Liver (tissue), 9 donors: ENCODE results near the gene SOX5. TPM values are rescaled to one million over a fixed set of nuclear protein-coding genes. Genes with fewer than 3 reads are reported as not detected.

ENCODE experiments used
- DNase-seq: peaks from one replicate; pipeline ENCODE4 v3.0.0-alpha.2; 2017; ENCODE audit warnings: low spot score
- H3K27ac ChIP-seq, 2 donors: one replicate each; pipeline ENCODE4 v1.7.0; 2013; ENCODE audit warnings: inconsistent platforms in 2 of 2, low read length in 2 of 2, control low read depth in 1 of 2, low read depth in 1 of 2, mild to moderate bottlenecking in 1 of 2
- H3K27me3 ChIP-seq, 4 donors: one replicate each; pipeline versions ENCODE4 v1.6.1 to v1.7.0; 2013; ENCODE audit warnings: low read length in 3 of 4, inconsistent platforms in 1 of 4, mild to moderate bottlenecking in 1 of 4, moderate library complexity in 1 of 4; ENCODE audit not compliant: control insufficient read depth in 4 of 4, insufficient read depth in 4 of 4
- H3K36me3 ChIP-seq, 4 donors: one replicate each; pipeline versions ENCODE4 v1.6.1 to v1.7.0; 2013; ENCODE audit warnings: low read length in 3 of 4, mild to moderate bottlenecking in 3 of 4, low read depth in 1 of 4, moderate library complexity in 1 of 4; ENCODE audit not compliant: control insufficient read depth in 4 of 4, insufficient read depth in 3 of 4
- H3K4me1 ChIP-seq, 4 donors: one replicate each; pipeline versions ENCODE4 v1.6.1 to v1.7.0; 2013; ENCODE audit warnings: low read length in 3 of 4, mild to moderate bottlenecking in 3 of 4, moderate library complexity in 1 of 4; ENCODE audit not compliant: control insufficient read depth in 4 of 4, insufficient read depth in 4 of 4
- H3K4me3 ChIP-seq, 3 donors: one replicate each; pipeline versions ENCODE4 v1.6.1 to v1.7.0; 2013; ENCODE audit warnings: low read length in 3 of 3, control low read depth in 1 of 3, low read depth in 1 of 3, mild to moderate bottlenecking in 1 of 3
- H3K9ac ChIP-seq, 2 donors: one replicate each; pipeline ENCODE4 v1.7.0; 2013; ENCODE audit warnings: low read length in 2 of 2, mild to moderate bottlenecking in 2 of 2, moderate library complexity in 2 of 2, control low read depth in 1 of 2, low read depth in 1 of 2
- H3K9me3 ChIP-seq, 4 donors: one replicate each; pipeline versions ENCODE4 v1.6.1 to v1.7.0; 2013; ENCODE audit warnings: low read length in 3 of 4; ENCODE audit not compliant: control insufficient read depth in 4 of 4
- EGR1 ChIP-seq, 2 donors: IDR thresholded peaks; 2 replicates each; pipeline ENCODE4 v1.6.1; 2016 to 2018; ENCODE audit warnings: antibody characterized with exemption in 2 of 2, low read depth in 2 of 2
- FOXA1 ChIP-seq: IDR thresholded peaks from 2 replicates; pipeline ENCODE4 v1.6.1; 2016; ENCODE audit warnings: antibody characterized with exemption
- FOXA2 ChIP-seq: IDR thresholded peaks from 2 replicates; pipeline ENCODE4 v1.6.1; 2016; ENCODE audit warnings: antibody characterized with exemption
- GABPA ChIP-seq, 2 donors: IDR thresholded peaks in 1 of 2; conservative IDR thresholded peaks in 1 of 2; 2 replicates each; pipeline ENCODE4 v1.6.1; 2016; ENCODE audit warnings: antibody characterized with exemption in 2 of 2, mild to moderate bottlenecking in 1 of 2, moderate library complexity in 1 of 2
- HNF4A ChIP-seq, 2 donors: conservative IDR thresholded peaks; 2 replicates each; pipeline ENCODE4 v1.6.1; 2016; ENCODE audit warnings: antibody characterized with exemption in 2 of 2, mild to moderate bottlenecking in 2 of 2
- HNF4G ChIP-seq: IDR thresholded peaks from 2 replicates; pipeline ENCODE4 v1.6.1; 2016; ENCODE audit warnings: antibody characterized with exemption
- JUND ChIP-seq, 2 donors: IDR thresholded peaks; 2 replicates each; pipeline ENCODE4 v1.6.1; 2016; ENCODE audit warnings: antibody characterized with exemption in 2 of 2
- MAX ChIP-seq: IDR thresholded peaks from 2 replicates; pipeline ENCODE4 v1.6.1; 2016; ENCODE audit warnings: antibody characterized with exemption
- NR2F2 ChIP-seq: IDR thresholded peaks from 2 replicates; pipeline ENCODE4 v1.6.1; 2016; ENCODE audit warnings: antibody characterized with exemption
- RAD21 ChIP-seq, 2 donors: IDR thresholded peaks; 2 replicates each; pipeline ENCODE4 v1.6.1; 2016; ENCODE audit warnings: antibody characterized with exemption in 2 of 2, mild to moderate bottlenecking in 2 of 2
- RXRA ChIP-seq, 2 donors: IDR thresholded peaks; 2 replicates each; pipeline ENCODE4 v1.6.1; 2017 to 2018; ENCODE audit warnings: antibody characterized with exemption in 2 of 2, mild to moderate bottlenecking in 1 of 2
- SP1 ChIP-seq: IDR thresholded peaks from 2 replicates; pipeline ENCODE4 v1.6.1; 2018; ENCODE audit warnings: antibody characterized with exemption, mild to moderate bottlenecking
- TAF1 ChIP-seq: conservative IDR thresholded peaks from 2 replicates; pipeline ENCODE4 v1.6.1; 2016; ENCODE audit warnings: antibody characterized with exemption, mild to moderate bottlenecking
- YY1 ChIP-seq: IDR thresholded peaks from 2 replicates; pipeline ENCODE4 v1.6.1; 2016; ENCODE audit warnings: antibody characterized with exemption, mild to moderate bottlenecking
- WGBS: extraction: QIAGEN DNeasy Blood & Tissue Kit; methylation state at CpG from one replicate; pipeline ENCODE4 v1.1.7; 2013; 5-methylcytosine and 5-hydroxymethylcytosine counted together
- polyA plus RNA-seq, 2 donors: library from polyadenylated mRNA; stranded (reverse) in 1 of 2; unstranded in 1 of 2; fragments of 200-250 nt in 1 of 2; fragments of >200 nt in 1 of 2; fragmentation: Nextera tagmentation in 1 of 2; extraction: Ambion mirVana in 1 of 2; gene quantifications; one replicate each; pipeline versions ENCODE4 v1.2.1 to v1.2.3, GENCODE V29; 2013 to 2015
- total RNA-seq, 2 donors: library from RNA; depleted of rRNA; stranded (reverse); fragments of >200 nt; gene quantifications; one replicate each; pipeline ENCODE4 v1.2.3, GENCODE V29; 2014
- TF ChIP-seq, protein P1 (sequence below): fragments of 150-350 bp; IDR thresholded peaks from 2 replicates; pipeline ENCODE4 v1.5.1; 2017; ENCODE audit warnings: improper control_type of control experiment, low read depth, low read length; ENCODE audit not compliant: missing input control
- TF ChIP-seq, protein P2 (sequence below): IDR thresholded peaks from 2 replicates; pipeline ENCODE4 v1.6.1; 2016; ENCODE audit warnings: antibody characterized with exemption, mild to moderate bottlenecking
- TF ChIP-seq, protein P3 (sequence below): IDR thresholded peaks from 2 replicates; pipeline ENCODE4 v1.6.1; 2016; ENCODE audit warnings: antibody characterized with exemption
- donor health status: healthy.
- donor health status: healthy.
- donor health status: healthy.
- donor health status: healthy.
- donor health status: healthy.

Gene SOX5
- total and polyA plus RNA-seq, 4 donors: 2.3 to 42.4 (median 12.3) TPM

GRCh38 chr12:23775208-23775607 lies 174.3 kb downstream of the SOX5 start:
- TF ChIP-seq HNF4G: no peak
- TF ChIP-seq TAF1: no peak
- TF ChIP-seq, protein P1, sequence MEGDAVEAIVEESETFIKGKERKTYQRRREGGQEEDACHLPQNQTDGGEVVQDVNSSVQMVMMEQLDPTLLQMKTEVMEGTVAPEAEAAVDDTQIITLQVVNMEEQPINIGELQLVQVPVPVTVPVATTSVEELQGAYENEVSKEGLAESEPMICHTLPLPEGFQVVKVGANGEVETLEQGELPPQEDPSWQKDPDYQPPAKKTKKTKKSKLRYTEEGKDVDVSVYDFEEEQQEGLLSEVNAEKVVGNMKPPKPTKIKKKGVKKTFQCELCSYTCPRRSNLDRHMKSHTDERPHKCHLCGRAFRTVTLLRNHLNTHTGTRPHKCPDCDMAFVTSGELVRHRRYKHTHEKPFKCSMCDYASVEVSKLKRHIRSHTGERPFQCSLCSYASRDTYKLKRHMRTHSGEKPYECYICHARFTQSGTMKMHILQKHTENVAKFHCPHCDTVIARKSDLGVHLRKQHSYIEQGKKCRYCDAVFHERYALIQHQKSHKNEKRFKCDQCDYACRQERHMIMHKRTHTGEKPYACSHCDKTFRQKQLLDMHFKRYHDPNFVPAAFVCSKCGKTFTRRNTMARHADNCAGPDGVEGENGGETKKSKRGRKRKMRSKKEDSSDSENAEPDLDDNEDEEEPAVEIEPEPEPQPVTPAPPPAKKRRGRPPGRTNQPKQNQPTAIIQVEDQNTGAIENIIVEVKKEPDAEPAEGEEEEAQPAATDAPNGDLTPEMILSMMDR: no peak
- no peak for TF ChIP-seq YY1
- TF ChIP-seq RXRA (IDR thresholded peaks at IDR 0.05): no peak
- no peak for TF ChIP-seq SP1
- TF ChIP-seq RAD21 (IDR thresholded peaks at IDR 0.05): no peak
- TF ChIP-seq, protein P2, sequence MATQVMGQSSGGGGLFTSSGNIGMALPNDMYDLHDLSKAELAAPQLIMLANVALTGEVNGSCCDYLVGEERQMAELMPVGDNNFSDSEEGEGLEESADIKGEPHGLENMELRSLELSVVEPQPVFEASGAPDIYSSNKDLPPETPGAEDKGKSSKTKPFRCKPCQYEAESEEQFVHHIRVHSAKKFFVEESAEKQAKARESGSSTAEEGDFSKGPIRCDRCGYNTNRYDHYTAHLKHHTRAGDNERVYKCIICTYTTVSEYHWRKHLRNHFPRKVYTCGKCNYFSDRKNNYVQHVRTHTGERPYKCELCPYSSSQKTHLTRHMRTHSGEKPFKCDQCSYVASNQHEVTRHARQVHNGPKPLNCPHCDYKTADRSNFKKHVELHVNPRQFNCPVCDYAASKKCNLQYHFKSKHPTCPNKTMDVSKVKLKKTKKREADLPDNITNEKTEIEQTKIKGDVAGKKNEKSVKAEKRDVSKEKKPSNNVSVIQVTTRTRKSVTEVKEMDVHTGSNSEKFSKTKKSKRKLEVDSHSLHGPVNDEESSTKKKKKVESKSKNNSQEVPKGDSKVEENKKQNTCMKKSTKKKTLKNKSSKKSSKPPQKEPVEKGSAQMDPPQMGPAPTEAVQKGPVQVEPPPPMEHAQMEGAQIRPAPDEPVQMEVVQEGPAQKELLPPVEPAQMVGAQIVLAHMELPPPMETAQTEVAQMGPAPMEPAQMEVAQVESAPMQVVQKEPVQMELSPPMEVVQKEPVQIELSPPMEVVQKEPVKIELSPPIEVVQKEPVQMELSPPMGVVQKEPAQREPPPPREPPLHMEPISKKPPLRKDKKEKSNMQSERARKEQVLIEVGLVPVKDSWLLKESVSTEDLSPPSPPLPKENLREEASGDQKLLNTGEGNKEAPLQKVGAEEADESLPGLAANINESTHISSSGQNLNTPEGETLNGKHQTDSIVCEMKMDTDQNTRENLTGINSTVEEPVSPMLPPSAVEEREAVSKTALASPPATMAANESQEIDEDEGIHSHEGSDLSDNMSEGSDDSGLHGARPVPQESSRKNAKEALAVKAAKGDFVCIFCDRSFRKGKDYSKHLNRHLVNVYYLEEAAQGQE: no peak
- TF ChIP-seq NR2F2: no peak
- no peak for TF ChIP-seq FOXA2
- TF ChIP-seq, protein P3, sequence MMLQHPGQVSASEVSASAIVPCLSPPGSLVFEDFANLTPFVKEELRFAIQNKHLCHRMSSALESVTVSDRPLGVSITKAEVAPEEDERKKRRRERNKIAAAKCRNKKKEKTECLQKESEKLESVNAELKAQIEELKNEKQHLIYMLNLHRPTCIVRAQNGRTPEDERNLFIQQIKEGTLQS: no peak
- TF ChIP-seq FOXA1: no peak
- no peak for TF ChIP-seq GABPA (IDR thresholded peaks at IDR 0.05 in 1 of 2, conservative IDR thresholded peaks at IDR 0.05 in 1 of 2)
- TF ChIP-seq HNF4A (conservative IDR thresholded peaks at IDR 0.05): no peak
- TF ChIP-seq JUND (IDR thresholded peaks at IDR 0.05): no peak
- no peak for TF ChIP-seq EGR1 (IDR thresholded peaks at IDR 0.05; ENCODE audit: low read depth in 2 of 2)
- TF ChIP-seq MAX: no peak
- Histone ChIP-seq H3K9ac (no peak overlapping the region), H3K27me3 (no peaks in the 10 kb centered on the region), H3K4me1 (peaks cover 0 to 5% (median 2%) of the 10 kb centered on the region in 4 donors), H3K36me3 (no peaks in the 10 kb centered on the region), H3K9me3 (no peaks in the 10 kb centered on the region), H3K4me3 (no peak overlapping the region), H3K27ac (no peak overlapping the region)
- DNase-seq: no peak
- 85% methylated on average over 2 of the region's 2 CpGs for WGBS

DNA sequence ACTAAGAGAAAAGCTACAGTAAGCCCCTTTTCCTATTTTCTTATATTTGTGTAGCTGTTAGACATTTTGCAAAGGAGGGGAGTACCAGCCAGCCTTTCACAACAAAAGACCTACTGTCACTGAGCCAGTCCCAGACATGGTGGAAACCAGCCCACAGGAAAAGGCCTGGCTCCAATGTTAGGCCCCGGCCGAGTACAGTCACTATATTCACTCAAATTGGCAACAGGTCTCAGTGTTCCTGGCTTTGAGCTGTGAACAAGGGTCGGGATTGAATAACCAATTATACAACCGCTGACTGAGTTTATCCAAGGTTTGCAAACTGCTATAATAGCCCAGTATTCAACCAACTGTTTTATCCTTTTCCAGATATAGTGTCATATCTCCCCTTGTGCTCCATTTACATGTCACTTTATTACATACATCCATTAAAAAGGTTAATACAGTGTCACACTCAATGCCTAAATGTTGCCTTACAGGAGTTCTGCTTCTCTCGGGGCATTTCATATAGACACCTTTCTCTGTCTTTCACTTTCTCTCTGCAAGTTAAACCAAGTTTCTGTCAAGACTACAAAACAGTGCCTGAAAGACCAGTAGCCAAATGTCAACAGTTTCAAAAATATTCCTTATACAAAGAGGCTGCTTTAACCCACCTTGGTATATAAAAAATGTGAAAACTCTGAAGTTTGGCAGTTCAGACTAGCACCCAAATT lies 178.1 kb downstream of the SOX5 start:
- peak overlapping the region in 1 of 3 donors; percentile 36 for H3K4me3 ChIP-seq
- peaks cover 0 to 5% (median 2%) of the 10 kb centered on the region in 4 donors for H3K4me1 ChIP-seq
- peak overlapping the region; percentile 57 to 59 for H3K27ac ChIP-seq
- no peak for DNase-seq
- H3K36me3 ChIP-seq: peaks cover 0 to 2% (median 0%) of the 10 kb centered on the region in 4 donors
- WGBS: 33% methylated on average over 5 of the region's 5 CpGs
- no peaks in the 10 kb centered on the region for H3K9me3 ChIP-seq
- no peaks in the 10 kb centered on the region for H3K27me3 ChIP-seq
- no peak overlapping the region for H3K9ac ChIP-seq
- TF ChIP-seq HNF4G (no peak), TAF1 (no peak), YY1 (peak; percentile 88), RXRA (IDR thresholded peaks at IDR 0.05) (peak; percentile 44 to 71), SP1 (peak; percentile 21), FOXA1 (no peak), GABPA (IDR thresholded peaks at IDR 0.05 in 1 of 2, conservative IDR thresholded peaks at IDR 0.05 in 1 of 2) (no peak), MAX (peak; percentile 44), RAD21 (IDR thresholded peaks at IDR 0.05) (peak in 1 of 2 donors; percentile 21), FOXA2 (peak; percentile 22)
- TF ChIP-seq, protein P1: no peak
- TF ChIP-seq, protein P3: no peak
- TF ChIP-seq, protein P2: peak; percentile 23
